ENCODE measurements around the gene WAPL.

DNA sequence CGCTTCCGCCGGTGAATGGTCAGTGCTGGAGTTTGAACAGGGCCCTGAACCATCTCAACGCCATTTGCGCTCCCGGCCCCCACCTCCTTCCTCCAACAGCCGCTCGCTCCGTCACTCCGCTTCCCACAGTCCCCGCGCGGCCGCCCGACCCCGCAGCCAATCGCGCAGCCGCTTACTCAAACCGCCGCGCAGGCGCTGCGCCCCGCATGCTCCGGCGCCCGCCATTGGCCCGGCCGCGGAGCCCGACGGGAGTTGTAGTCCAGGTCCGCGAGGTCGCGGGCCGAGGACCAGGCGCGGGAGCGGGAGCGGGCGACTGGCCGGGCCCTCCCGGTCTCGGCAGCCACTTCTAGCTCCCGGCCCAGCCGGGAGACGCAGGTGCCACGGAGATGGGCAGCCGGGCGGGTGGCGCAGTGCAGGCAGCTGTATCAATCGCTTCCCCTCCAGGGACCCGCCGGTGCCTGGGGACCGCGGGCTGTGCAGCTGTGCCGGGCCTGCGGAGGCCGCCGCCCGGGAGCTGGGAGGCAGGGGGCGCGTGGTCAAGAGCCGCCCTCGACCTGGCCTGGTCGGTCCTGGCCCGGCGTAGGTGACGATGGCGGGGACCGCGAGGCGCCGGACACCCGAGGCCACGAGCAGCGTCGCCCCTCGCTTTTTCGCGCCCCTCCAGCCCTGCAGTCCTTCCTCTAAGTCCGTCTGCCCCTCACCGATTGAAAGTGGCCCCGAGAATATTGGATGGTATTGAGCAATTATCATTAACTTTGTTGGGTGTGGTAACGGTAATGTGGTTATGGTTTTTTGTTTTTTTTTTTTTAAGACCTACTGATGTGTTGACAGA lies at the start of gene WAPL:
- TF ChIP-seq, protein P1, sequence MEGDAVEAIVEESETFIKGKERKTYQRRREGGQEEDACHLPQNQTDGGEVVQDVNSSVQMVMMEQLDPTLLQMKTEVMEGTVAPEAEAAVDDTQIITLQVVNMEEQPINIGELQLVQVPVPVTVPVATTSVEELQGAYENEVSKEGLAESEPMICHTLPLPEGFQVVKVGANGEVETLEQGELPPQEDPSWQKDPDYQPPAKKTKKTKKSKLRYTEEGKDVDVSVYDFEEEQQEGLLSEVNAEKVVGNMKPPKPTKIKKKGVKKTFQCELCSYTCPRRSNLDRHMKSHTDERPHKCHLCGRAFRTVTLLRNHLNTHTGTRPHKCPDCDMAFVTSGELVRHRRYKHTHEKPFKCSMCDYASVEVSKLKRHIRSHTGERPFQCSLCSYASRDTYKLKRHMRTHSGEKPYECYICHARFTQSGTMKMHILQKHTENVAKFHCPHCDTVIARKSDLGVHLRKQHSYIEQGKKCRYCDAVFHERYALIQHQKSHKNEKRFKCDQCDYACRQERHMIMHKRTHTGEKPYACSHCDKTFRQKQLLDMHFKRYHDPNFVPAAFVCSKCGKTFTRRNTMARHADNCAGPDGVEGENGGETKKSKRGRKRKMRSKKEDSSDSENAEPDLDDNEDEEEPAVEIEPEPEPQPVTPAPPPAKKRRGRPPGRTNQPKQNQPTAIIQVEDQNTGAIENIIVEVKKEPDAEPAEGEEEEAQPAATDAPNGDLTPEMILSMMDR (IDR thresholded peaks at IDR 0.05) = no peak
- TF ChIP-seq, protein P2, sequence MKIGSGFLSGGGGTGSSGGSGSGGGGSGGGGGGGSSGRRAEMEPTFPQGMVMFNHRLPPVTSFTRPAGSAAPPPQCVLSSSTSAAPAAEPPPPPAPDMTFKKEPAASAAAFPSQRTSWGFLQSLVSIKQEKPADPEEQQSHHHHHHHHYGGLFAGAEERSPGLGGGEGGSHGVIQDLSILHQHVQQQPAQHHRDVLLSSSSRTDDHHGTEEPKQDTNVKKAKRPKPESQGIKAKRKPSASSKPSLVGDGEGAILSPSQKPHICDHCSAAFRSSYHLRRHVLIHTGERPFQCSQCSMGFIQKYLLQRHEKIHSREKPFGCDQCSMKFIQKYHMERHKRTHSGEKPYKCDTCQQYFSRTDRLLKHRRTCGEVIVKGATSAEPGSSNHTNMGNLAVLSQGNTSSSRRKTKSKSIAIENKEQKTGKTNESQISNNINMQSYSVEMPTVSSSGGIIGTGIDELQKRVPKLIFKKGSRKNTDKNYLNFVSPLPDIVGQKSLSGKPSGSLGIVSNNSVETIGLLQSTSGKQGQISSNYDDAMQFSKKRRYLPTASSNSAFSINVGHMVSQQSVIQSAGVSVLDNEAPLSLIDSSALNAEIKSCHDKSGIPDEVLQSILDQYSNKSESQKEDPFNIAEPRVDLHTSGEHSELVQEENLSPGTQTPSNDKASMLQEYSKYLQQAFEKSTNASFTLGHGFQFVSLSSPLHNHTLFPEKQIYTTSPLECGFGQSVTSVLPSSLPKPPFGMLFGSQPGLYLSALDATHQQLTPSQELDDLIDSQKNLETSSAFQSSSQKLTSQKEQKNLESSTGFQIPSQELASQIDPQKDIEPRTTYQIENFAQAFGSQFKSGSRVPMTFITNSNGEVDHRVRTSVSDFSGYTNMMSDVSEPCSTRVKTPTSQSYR (CRISPR knock-in tag; IDR thresholded peaks at IDR 0.05) = 0 out of 2 replicates have a peak, but pooled peaks have one; percentile 18
- no peak; the same call in 1 of the 2 replicates for TF ChIP-seq USF2 (CRISPR knock-in tag; IDR thresholded peaks at IDR 0.05)
- TF ChIP-seq ZNF317 (CRISPR knock-in tag; IDR thresholded peaks at IDR 0.05; ENCODE audit: borderline replicate concordance, low read depth) = peak; percentile 33; the same call in 1 of the 2 replicates
- TF ChIP-seq E2F5 (CRISPR knock-in tag; IDR thresholded peaks at IDR 0.05) = peak; percentile 95
- TF ChIP-seq, protein P3, sequence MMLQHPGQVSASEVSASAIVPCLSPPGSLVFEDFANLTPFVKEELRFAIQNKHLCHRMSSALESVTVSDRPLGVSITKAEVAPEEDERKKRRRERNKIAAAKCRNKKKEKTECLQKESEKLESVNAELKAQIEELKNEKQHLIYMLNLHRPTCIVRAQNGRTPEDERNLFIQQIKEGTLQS (CRISPR knock-in tag; conservative IDR thresholded peaks at IDR 0.05) = no peak
- TF ChIP-seq FOXP1 (CRISPR knock-in tag; IDR thresholded peaks at IDR 0.05; ENCODE audit: borderline replicate concordance) = peak; percentile 76
- TF ChIP-seq, protein P4, sequence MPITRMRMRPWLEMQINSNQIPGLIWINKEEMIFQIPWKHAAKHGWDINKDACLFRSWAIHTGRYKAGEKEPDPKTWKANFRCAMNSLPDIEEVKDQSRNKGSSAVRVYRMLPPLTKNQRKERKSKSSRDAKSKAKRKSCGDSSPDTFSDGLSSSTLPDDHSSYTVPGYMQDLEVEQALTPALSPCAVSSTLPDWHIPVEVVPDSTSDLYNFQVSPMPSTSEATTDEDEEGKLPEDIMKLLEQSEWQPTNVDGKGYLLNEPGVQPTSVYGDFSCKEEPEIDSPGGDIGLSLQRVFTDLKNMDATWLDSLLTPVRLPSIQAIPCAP (CRISPR knock-in tag; IDR thresholded peaks at IDR 0.05) = no peak
- peak; percentile 48; the same call in 1 of the 2 replicates for TF ChIP-seq SMAD3 (CRISPR knock-in tag; IDR thresholded peaks at IDR 0.05; ENCODE audit: borderline replicate concordance)

Measured in WTC11 (cell line).